GM12878 (cell line): Measurements from ENCODE around the gene MOCOS. TPM values are rescaled to one million over a fixed set of nuclear protein-coding genes. Genes with fewer than 3 reads are reported as not detected.

ENCODE experiments used
- ATAC-seq: fragments of 200-7000 bp; cut with Tn5 transposase; 3 replicates; pipeline ENCODE4 v1.9.1; 2020; ENCODE audit warnings: mild to moderate bottlenecking, moderate library complexity
- BruUV-seq: library from RNA; stranded (reverse); fragments of 400-500 nt; replicated peaks from 2 replicates; lab custom pipeline; 2021; lab: Mats Ljungman, UMichigan
- CTCF ChIA-PET: fragments of 300-600 bp; sonication (Branson Sonifier 250); formaldehyde crosslinking; extraction: SDS; loops from one replicate; lab custom pipeline; 2021; ENCODE audit warnings: inconsistent platforms; lab: Yijun Ruan, JAX
- POLR2A ChIA-PET: fragments of 350-600 bp; formaldehyde crosslinking; extraction: SDS; loops from one replicate; lab custom pipeline; 2021; ENCODE audit warnings: inconsistent platforms; lab: Charles Lee
- RAD21 ChIA-PET: fragments of 300-600 bp; sonication (Branson Sonifier 250); formaldehyde crosslinking; loops from one replicate; lab custom pipeline; 2023; ENCODE audit warnings: antibody characterized with exemption; ENCODE audit not compliant: unreplicated experiment; lab: Charles Lee
- SMC1A ChIA-PET: fragments of 300-600 bp; sonication (Branson Sonifier 250); formaldehyde crosslinking; loops from one replicate; lab custom pipeline; 2023; ENCODE audit not compliant: unreplicated experiment, uncharacterized antibody; lab: Charles Lee
- DNase-seq: peaks from one replicate; pipeline ENCODE4 v3.0.0-alpha.2; 2011; ENCODE audit warnings: low read depth, low spot score
- FAIRE-seq: peaks from 3 replicates; lab custom pipeline; 2011; peaks lifted over from hg19 to GRCh38; lab: Jason Lieb, UNC
- H2AFZ ChIP-seq: 2 replicates; pipeline ENCODE4 v1.6.0; 2011; ENCODE audit warnings: low read depth, low read length, control low read depth; ENCODE audit not compliant: control insufficient read depth
- H3K27ac ChIP-seq: 2 replicates; pipeline ENCODE4 v1.5.1; 2011; ENCODE audit warnings: control low read depth; ENCODE audit not compliant: control insufficient read depth, insufficient read depth
- H3K27me3 ChIP-seq, 2 experiments: replicated peaks in 1 of 2; 2 replicates each; pipeline versions ENCODE4 v1.6.0 to v1.6.1; 2011; ENCODE audit warnings: low read length in 1 of 2; ENCODE audit not compliant: control insufficient read depth in 2 of 2, insufficient read depth in 2 of 2
- H3K36me3 ChIP-seq, 2 experiments: 2 replicates each; pipeline ENCODE4 v1.5.1; 2011; ENCODE audit warnings: low read length in 1 of 2; ENCODE audit not compliant: control insufficient read depth in 2 of 2, insufficient read depth in 2 of 2
- H3K4me1 ChIP-seq: 2 replicates; pipeline ENCODE4 v1.6.1; 2011; ENCODE audit warnings: mild to moderate bottlenecking, low read length, moderate library complexity, mixed read lengths; ENCODE audit not compliant: control insufficient read depth, insufficient read depth
- H3K4me2 ChIP-seq: 2 replicates; pipeline ENCODE4 v1.6.0; 2011; ENCODE audit warnings: control low read depth; ENCODE audit not compliant: control insufficient read depth, insufficient read depth
- H3K4me3 ChIP-seq: fragments of 200-600 bp; sonication (generic); 2 replicates; pipeline ENCODE4 v1.5.1; 2016
- H3K79me2 ChIP-seq: 2 replicates; pipeline ENCODE4 v1.6.0; 2011; ENCODE audit warnings: low read length; ENCODE audit not compliant: control insufficient read depth, insufficient read depth
- H3K9ac ChIP-seq: 2 replicates; pipeline ENCODE4 v1.8.0; 2011; ENCODE audit warnings: low read length, control low read depth, mixed read lengths; ENCODE audit not compliant: control insufficient read depth, insufficient read depth
- H3K9me3 ChIP-seq: replicated peaks from 3 replicates; pipeline ENCODE4 v1.5.1; 2011; ENCODE audit warnings: mild to moderate bottlenecking, low read length; ENCODE audit not compliant: control insufficient read depth, insufficient read depth
- H4K20me1 ChIP-seq: 2 replicates; pipeline ENCODE4 v1.6.0; 2011; ENCODE audit not compliant: control insufficient read depth, insufficient read depth
- ATF3 ChIP-seq: IDR thresholded peaks from 2 replicates; pipeline ENCODE4 v1.6.1; 2011; ENCODE audit warnings: low read depth, mild to moderate bottlenecking, low read length, moderate library complexity, borderline replicate concordance; ENCODE audit errors: extremely low read depth
- ATF7 ChIP-seq: fragments of 450-650 bp; IDR thresholded peaks from 2 replicates; pipeline ENCODE4 v1.6.1; 2016; ENCODE audit warnings: low read depth, mild to moderate bottlenecking
- BCLAF1 ChIP-seq: fragments of 450-650 bp; IDR thresholded peaks from 2 replicates; pipeline ENCODE4 v1.6.1; 2017; ENCODE audit warnings: antibody characterized with exemption, mild to moderate bottlenecking, moderate library complexity
- CREM ChIP-seq: IDR thresholded peaks from 2 replicates; pipeline ENCODE4 v1.6.1; 2014; ENCODE audit warnings: antibody characterized with exemption, low read depth
- E2F4 ChIP-seq: IDR thresholded peaks from 2 replicates; pipeline ENCODE4 v1.6.1; 2012; ENCODE audit warnings: low read depth, low read length, improper control_type of control experiment
- FOXK2 ChIP-seq: fragments of 450-650 bp; IDR thresholded peaks from 2 replicates; pipeline ENCODE4 v1.6.1; 2017; ENCODE audit warnings: mild to moderate bottlenecking, moderate library complexity
- IKZF1 ChIP-seq: fragments of 450-650 bp; conservative IDR thresholded peaks from 2 replicates; pipeline ENCODE4 v1.6.1; 2017; ENCODE audit warnings: antibody characterized with exemption, mild to moderate bottlenecking
- MLLT1 ChIP-seq: fragments of 450-650 bp; IDR thresholded peaks from 2 replicates; pipeline ENCODE4 v1.6.1; 2016; ENCODE audit warnings: mild to moderate bottlenecking
- MYB ChIP-seq: fragments of 150-350 bp; IDR thresholded peaks from 2 replicates; pipeline ENCODE4 v1.6.1; 2014; ENCODE audit warnings: mild to moderate bottlenecking, low read depth, low read length, borderline replicate concordance
- NFXL1 ChIP-seq: fragments of 450-650 bp; IDR thresholded peaks from 2 replicates; pipeline ENCODE4 v1.6.1; 2017; ENCODE audit warnings: antibody characterized with exemption, mild to moderate bottlenecking, borderline replicate concordance
- NFYB ChIP-seq: IDR thresholded peaks from 2 replicates; pipeline ENCODE4 v1.6.1; 2011; ENCODE audit warnings: low read depth, mild to moderate bottlenecking, low read length, improper control_type of control experiment, moderate library complexity; ENCODE audit not compliant: insufficient read depth
- NR2C1 ChIP-seq: fragments of 450-650 bp; IDR thresholded peaks from 2 replicates; pipeline ENCODE4 v1.6.1; 2017; ENCODE audit warnings: antibody characterized with exemption, mild to moderate bottlenecking, moderate library complexity
- SMC3 ChIP-seq: IDR thresholded peaks from 2 replicates; pipeline ENCODE4 v1.6.1; 2011; ENCODE audit warnings: low read length, improper control_type of control experiment, borderline replicate concordance
- STAT3 ChIP-seq: IDR thresholded peaks from 2 replicates; pipeline ENCODE4 v1.6.1; 2011; ENCODE audit warnings: low read depth, low read length, improper control_type of control experiment
- ZNF24 ChIP-seq: fragments of 450-650 bp; IDR thresholded peaks from 2 replicates; pipeline ENCODE4 v1.6.1; 2017; ENCODE audit warnings: antibody characterized with exemption, mild to moderate bottlenecking
- ZSCAN29 ChIP-seq: fragments of 450-650 bp; IDR thresholded peaks from 2 replicates; pipeline ENCODE4 v1.6.1; 2017; ENCODE audit warnings: mild to moderate bottlenecking, moderate library complexity
- WGBS: methylation state at CpG from one replicate; pipeline ENCODE4 v1.1.6; 2016; ENCODE audit warnings: low lambda C conversion rate; ENCODE audit not compliant: insufficient replicate concordance, insufficient coverage; ENCODE audit errors: missing lambda C conversion rate; 5-methylcytosine and 5-hydroxymethylcytosine counted together
- in situ Hi-C: fragments of 300-500 bp; cut with MboI; formaldehyde crosslinking; loops from 9 replicates; pipeline ENCODE4 v1.14.3; 2018; ENCODE audit warnings: mixed read lengths
- intact Hi-C: fragments of 100-400 bp; cut with micrococcal nuclease; formaldehyde crosslinking; loops from one replicate; pipeline ENCODE4 v1.14.2; 2022; ENCODE audit not compliant: unreplicated experiment
- polyA plus RNA-seq, 11 experiments: library from polyadenylated mRNA; depleted of rRNA in 4 of 11; unstranded in 6 of 11; stranded (reverse) in 5 of 11; fragments of >200 nt; fragmentation: Nextera tagmentation in 4 of 11; fragmentation: Illumina TruSeq in 1 of 11; extraction: Ambion mirVana in 4 of 11; extraction: Trizol in 1 of 11; gene quantifications; 1 replicate in 1 of 11; 2 replicates in 10 of 11; pipeline versions ENCODE4 v1.2.1 to v1.2.3, GENCODE V29; 2011 to 2016; ENCODE audit warnings: inconsistent platforms in 2 of 11, missing spikeins in 2 of 11, low read depth in 1 of 11
- total RNA-seq, 4 experiments: library from RNA; depleted of rRNA in 3 of 4; stranded (reverse); fragments of >200 nt in 3 of 4; fragmentation: Illumina TruSeq in 1 of 4; extraction: Trizol in 1 of 4; gene quantifications; 2 replicates each; pipeline versions ENCODE4 v1.2.1 to v1.2.3, GENCODE V29; 2013 to 2021

MOCOS gene
- total and polyA plus RNA-seq, 10 of the 15 experiments (the other 5 are each of a cell fraction or from before 2014, with no cell fraction given) = 0.16 to 0.56 (median 0.33) TPM

GRCh38 chr18:36176711-36177110, 10.6 kb upstream of the MOCOS start:
- no peak overlapping the region for H3K9ac ChIP-seq
- peaks cover 7 to 26% of the 10 kb centered on the region in 2 experiments; a peak in 3 of 4 replicates for H3K36me3 ChIP-seq
- ChIA-PET POLR2A (no interaction called here), SMC1A (no interaction called here), RAD21 (no interaction called here), CTCF (no interaction called here)
- no peak overlapping the region for H3K4me3 ChIP-seq
- no TSS peak for BruUV-seq
- H4K20me1 ChIP-seq = no peaks in the 10 kb centered on the region
- no peak overlapping the region for H3K27ac ChIP-seq
- TF ChIP-seq NR2C1 (no peak), ZNF24 (no peak), MYB (no peak), CREM (no peak), BCLAF1 (no peak), E2F4 (no peak), ZSCAN29 (no peak), SMC3 (no peak), IKZF1 (no peak), MLLT1 (no peak), ATF7 (no peak), NFYB (no peak), NFXL1 (no peak), ATF3 (no peak), FOXK2 (no peak), STAT3 (no peak)
- H3K4me1 ChIP-seq = peaks cover 8% of the 10 kb centered on the region
- FAIRE-seq (no peak), DNase-seq (no peak), ATAC-seq (no peak)
- no peak overlapping the region for H2AFZ ChIP-seq
- no peaks in the 10 kb centered on the region for H3K27me3 ChIP-seq
- no peaks in the 10 kb centered on the region for H3K79me2 ChIP-seq
- in situ Hi-C loops (no loop called here), intact Hi-C loops (no loop called here)
- no peak overlapping the region for H3K4me2 ChIP-seq
- H3K9me3 ChIP-seq = no peaks in the 10 kb centered on the region
- WGBS = 92% methylated on average over 9 of the region's 9 CpGs
